A549 (cell line): ENCODE data around the gene LMF2.

Source experiments
- CHD4 ChIP-seq: fragments of 200-600 bp; sonication (generic); IDR thresholded peaks from 2 replicates; pipeline ENCODE4 v1.6.1; 2016; ENCODE audit warnings: antibody characterized with exemption, mild to moderate bottlenecking, borderline replicate concordance
- EP300 ChIP-seq, 2 experiments: fragments of >200 bp; sonication (Bioruptor Twin); formaldehyde crosslinking; IDR thresholded peaks; 2 replicates in 1 of 2; 3 replicates in 1 of 2; pipeline ENCODE4 v1.6.1; 2016 to 2017
- ESRRA ChIP-seq: fragments of 150-350 bp; IDR thresholded peaks from 2 replicates; pipeline ENCODE4 v1.6.1; 2014; ENCODE audit warnings: mild to moderate bottlenecking, low read length, borderline replicate concordance
- JUNB ChIP-seq: fragments of >200 bp; sonication (Bioruptor Twin); formaldehyde crosslinking; IDR thresholded peaks from 2 replicates; pipeline ENCODE4 v1.6.1; 2016
- NR3C1 ChIP-seq: fragments of >200 bp; sonication (Bioruptor Twin); formaldehyde crosslinking; IDR thresholded peaks from 3 replicates; pipeline ENCODE4 v1.6.1; 2017
- POLR2AphosphoS2 ChIP-seq: conservative IDR thresholded peaks from 2 replicates; pipeline ENCODE4 v1.6.1; 2012; ENCODE audit warnings: low read length, improper control_type of control experiment, inconsistent platforms
- ZNF302 ChIP-seq: fragments of 250-450 bp; sonication (Bioruptor Pico); IDR thresholded peaks from 2 replicates; pipeline ENCODE4 v1.9.0; 2021; ENCODE audit warnings: inconsistent platforms, mild to moderate bottlenecking, moderate library complexity
- TF ChIP-seq, protein P1 (sequence below): fragments of >200 bp; sonication (Bioruptor Twin); formaldehyde crosslinking; IDR thresholded peaks from 3 replicates; pipeline ENCODE4 v1.5.1; 2016
- TF ChIP-seq, protein P2 (sequence below): fragments of 200-600 bp; sonication (generic); IDR thresholded peaks from 2 replicates; pipeline ENCODE4 v1.6.1; 2016; ENCODE audit warnings: antibody characterized with exemption, mild to moderate bottlenecking, moderate library complexity
- TF ChIP-seq, protein P3 (sequence below): IDR thresholded peaks from 2 replicates; pipeline ENCODE4 v1.6.1; 2012; ENCODE audit warnings: low read depth, borderline replicate concordance

DNA sequence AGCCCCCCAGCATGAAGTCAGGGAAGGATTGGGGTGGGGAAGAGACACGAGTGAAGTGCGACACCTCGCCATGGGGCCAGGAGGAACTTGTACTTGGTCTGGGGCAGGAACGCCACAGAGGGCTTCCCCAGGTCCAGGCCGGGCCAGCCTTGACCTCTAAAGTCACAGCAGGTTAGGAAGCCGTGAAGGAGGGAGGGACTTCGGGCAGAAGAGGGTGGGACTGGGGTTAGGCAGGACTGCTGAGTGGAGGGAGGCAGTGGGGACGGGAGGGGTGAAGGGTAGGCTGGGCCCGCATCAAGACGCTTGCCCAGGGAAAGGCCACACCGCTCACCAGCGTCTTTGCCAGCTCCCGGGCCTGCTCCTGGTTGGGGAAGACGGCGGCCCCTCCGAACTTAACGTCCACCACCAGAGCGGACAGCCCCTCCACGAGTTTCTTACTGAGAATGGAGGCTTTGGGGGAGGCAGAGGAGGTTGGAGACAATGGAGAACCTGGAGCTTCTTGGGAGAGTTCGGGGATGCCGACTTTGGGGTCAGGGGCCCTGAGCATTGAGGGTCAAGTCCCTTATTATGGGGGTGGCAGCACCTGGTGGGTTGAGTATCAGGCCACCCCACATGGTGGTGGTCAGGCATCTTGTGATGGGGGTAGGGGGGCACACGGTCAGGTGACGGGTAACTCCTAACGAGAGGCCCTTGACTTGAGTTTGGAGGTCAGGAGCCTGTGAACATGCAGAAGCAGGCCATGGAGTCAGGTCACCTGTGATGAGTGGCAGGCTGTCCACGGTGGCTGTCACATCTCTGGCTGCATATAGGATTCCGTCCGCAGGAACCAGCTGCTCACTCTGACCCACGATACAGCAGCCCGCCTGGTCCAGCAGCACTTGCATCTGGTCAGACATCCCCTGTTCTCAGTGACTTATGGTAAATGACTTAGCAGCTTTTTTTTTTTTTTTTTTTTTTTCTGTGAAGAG lies 19.6 kb upstream of the LMF2 start:
- TF ChIP-seq, protein P1, sequence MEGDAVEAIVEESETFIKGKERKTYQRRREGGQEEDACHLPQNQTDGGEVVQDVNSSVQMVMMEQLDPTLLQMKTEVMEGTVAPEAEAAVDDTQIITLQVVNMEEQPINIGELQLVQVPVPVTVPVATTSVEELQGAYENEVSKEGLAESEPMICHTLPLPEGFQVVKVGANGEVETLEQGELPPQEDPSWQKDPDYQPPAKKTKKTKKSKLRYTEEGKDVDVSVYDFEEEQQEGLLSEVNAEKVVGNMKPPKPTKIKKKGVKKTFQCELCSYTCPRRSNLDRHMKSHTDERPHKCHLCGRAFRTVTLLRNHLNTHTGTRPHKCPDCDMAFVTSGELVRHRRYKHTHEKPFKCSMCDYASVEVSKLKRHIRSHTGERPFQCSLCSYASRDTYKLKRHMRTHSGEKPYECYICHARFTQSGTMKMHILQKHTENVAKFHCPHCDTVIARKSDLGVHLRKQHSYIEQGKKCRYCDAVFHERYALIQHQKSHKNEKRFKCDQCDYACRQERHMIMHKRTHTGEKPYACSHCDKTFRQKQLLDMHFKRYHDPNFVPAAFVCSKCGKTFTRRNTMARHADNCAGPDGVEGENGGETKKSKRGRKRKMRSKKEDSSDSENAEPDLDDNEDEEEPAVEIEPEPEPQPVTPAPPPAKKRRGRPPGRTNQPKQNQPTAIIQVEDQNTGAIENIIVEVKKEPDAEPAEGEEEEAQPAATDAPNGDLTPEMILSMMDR, result no peak
- TF ChIP-seq EP300 (IDR thresholded peaks at IDR 0.05) (no peak), CHD4 (no peak), NR3C1 (no peak), JUNB (no peak), ESRRA (no peak), ZNF302 (CRISPR knock-in tag) (no peak), POLR2AphosphoS2 (no peak)
- TF ChIP-seq, protein P2, sequence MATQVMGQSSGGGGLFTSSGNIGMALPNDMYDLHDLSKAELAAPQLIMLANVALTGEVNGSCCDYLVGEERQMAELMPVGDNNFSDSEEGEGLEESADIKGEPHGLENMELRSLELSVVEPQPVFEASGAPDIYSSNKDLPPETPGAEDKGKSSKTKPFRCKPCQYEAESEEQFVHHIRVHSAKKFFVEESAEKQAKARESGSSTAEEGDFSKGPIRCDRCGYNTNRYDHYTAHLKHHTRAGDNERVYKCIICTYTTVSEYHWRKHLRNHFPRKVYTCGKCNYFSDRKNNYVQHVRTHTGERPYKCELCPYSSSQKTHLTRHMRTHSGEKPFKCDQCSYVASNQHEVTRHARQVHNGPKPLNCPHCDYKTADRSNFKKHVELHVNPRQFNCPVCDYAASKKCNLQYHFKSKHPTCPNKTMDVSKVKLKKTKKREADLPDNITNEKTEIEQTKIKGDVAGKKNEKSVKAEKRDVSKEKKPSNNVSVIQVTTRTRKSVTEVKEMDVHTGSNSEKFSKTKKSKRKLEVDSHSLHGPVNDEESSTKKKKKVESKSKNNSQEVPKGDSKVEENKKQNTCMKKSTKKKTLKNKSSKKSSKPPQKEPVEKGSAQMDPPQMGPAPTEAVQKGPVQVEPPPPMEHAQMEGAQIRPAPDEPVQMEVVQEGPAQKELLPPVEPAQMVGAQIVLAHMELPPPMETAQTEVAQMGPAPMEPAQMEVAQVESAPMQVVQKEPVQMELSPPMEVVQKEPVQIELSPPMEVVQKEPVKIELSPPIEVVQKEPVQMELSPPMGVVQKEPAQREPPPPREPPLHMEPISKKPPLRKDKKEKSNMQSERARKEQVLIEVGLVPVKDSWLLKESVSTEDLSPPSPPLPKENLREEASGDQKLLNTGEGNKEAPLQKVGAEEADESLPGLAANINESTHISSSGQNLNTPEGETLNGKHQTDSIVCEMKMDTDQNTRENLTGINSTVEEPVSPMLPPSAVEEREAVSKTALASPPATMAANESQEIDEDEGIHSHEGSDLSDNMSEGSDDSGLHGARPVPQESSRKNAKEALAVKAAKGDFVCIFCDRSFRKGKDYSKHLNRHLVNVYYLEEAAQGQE, result no peak
- TF ChIP-seq, protein P3, sequence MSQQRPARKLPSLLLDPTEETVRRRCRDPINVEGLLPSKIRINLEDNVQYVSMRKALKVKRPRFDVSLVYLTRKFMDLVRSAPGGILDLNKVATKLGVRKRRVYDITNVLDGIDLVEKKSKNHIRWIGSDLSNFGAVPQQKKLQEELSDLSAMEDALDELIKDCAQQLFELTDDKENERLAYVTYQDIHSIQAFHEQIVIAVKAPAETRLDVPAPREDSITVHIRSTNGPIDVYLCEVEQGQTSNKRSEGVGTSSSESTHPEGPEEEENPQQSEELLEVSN, result no peak
